ENCODE measurements around the gene TM4SF5. TPM values are rescaled to one million over a fixed set of nuclear protein-coding genes. Genes with fewer than 3 reads are reported as not detected.

Gene TM4SF5
- total RNA-seq, 4 donors from 2014 or later: not detected

DNA sequence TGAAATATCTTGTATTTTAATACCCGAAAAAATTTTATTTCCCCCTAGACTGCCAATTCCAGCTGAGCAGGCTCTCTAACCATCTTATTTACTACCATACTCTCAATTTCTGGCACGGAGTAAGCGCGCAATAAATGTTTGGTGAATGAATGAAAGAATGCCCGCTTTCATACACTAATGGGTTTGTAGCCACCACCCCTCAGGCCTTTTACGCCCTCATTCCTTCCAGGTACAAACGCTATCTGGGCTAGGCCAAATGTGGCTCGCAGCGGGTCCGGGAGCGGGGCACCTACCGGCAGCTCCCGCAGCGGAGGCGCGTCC, 34.7 kb downstream of the TM4SF5 start:
- Histone ChIP-seq H3K27me3 (no peaks in the 10 kb centered on the region), H3K27ac (peak overlapping the region; percentile 73), H3K36me3 (peaks cover 16% of the 10 kb centered on the region), H3K4me3 (peak overlapping the region; percentile 91), H3K9me3 (no peaks in the 10 kb centered on the region), H3K4me1 (peaks cover 27% of the 10 kb centered on the region)
- no peak for DNase-seq (ENCODE audit: low spot score in 2 of 2)
- TF ChIP-seq EP300 (IDR thresholded peaks at IDR 0.05): no peak
- TF ChIP-seq, protein P1, sequence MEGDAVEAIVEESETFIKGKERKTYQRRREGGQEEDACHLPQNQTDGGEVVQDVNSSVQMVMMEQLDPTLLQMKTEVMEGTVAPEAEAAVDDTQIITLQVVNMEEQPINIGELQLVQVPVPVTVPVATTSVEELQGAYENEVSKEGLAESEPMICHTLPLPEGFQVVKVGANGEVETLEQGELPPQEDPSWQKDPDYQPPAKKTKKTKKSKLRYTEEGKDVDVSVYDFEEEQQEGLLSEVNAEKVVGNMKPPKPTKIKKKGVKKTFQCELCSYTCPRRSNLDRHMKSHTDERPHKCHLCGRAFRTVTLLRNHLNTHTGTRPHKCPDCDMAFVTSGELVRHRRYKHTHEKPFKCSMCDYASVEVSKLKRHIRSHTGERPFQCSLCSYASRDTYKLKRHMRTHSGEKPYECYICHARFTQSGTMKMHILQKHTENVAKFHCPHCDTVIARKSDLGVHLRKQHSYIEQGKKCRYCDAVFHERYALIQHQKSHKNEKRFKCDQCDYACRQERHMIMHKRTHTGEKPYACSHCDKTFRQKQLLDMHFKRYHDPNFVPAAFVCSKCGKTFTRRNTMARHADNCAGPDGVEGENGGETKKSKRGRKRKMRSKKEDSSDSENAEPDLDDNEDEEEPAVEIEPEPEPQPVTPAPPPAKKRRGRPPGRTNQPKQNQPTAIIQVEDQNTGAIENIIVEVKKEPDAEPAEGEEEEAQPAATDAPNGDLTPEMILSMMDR (IDR thresholded peaks at IDR 0.05): no peak
- no peak for TF ChIP-seq POLR2AphosphoS5 (IDR thresholded peaks at IDR 0.05)
- no peak for TF ChIP-seq POLR2A (IDR thresholded peaks at IDR 0.05)
- 3% methylated on average over 6 of the region's 16 CpGs for WGBS

DNA sequence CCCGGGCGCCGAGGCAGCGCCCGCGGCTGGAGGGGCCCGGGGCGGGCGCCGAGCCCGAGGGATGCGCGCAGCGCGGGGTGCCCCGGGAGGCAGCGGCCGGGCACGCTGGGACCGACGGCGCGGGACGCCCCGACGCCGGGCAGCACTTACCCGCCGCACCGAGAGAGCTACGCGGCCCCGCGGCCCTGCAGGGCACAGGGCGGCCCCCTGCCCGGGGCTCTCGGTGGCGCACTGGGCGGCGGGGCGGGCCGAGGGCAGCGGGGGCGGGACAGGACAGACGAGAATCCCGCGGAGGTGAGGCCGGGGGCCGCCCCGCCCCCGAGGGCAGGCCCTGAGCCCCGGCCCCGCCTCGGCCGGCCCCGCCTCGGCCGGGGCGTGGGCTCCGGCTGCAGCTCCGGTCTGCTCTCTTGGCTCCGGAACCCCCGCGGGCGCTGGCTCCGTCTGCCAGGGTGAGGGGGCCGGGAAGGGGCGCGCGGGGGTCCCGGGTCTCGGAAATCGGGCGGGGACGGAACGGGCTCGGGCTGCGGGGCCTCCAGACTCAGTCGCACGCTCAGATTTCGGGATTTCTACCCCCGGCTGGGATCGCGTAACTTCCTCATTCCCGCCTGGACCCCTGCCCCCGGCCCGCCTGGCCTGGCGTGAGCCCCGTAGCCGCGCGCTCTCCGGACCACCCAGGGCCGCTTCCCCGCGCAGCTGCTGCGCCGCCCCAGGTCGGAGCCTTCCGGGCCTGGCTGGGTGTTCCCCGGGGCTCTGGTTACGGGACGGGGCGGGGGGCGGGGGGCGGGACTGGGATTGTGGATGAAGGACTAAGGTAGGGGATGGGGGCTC, 35.3 kb downstream of the TM4SF5 start, which contains the start of gene PLD2:
TSS of gene PLD2 (plus strand) at position 376 of the 828 bp plus-strand sequence. CDS start 621 bp downstream, outside the sequence.
- peak; percentile 89 to 90 for DNase-seq (ENCODE audit: low spot score in 2 of 2)
- Histone ChIP-seq H3K27me3 (no peaks in the 10 kb centered on the region), H3K36me3 (peaks cover 16% of the 10 kb centered on the region), H3K4me1 (peaks cover 27% of the 10 kb centered on the region), H3K9me3 (no peaks in the 10 kb centered on the region), H3K4me3 (peak within 1 kb of the TSS; percentile 91), H3K27ac (peak within 1 kb of the TSS; percentile 73)
- TF ChIP-seq, protein P1 (IDR thresholded peaks at IDR 0.05): no peak
- TF ChIP-seq POLR2A (IDR thresholded peaks at IDR 0.05): peak in 1 of 2 donors; percentile 11
- WGBS: no CpG with 5 or more reads among the region's 106 CpGs

DNA sequence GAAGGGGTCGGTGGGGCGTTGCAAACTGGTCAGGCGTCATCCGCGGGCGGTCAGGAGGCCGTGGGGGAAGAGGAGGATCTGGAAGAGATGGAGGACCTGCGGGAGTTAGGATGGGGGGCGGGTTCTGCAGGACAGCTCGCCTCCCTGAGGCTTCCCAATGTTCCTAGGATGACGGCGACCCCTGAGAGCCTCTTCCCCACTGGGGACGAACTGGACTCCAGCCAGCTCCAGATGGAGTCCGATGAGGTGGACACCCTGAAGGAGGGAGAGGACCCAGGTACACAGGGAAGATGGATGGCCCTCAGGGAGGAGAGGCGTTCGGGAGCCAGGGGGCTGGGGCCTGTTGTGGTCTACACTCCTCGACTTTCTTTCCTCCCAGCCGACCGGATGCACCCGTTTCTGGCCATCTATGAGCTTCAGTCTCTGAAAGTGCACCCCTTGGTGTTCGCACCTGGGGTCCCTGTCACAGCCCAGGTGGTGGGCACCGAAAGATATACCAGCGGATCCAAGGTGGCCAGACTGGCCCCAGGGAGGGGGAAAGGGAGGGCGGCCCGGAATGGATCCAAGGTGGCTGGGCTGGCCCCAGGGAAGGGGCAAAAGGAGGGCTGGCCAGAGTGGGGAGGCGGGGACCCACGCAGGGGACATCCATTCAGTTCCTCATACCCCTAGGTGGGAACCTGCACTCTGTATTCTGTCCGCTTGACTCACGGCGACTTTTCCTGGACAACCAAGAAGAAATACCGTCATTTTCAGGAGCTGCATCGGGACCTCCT, 36.1 kb downstream of the TM4SF5 start:
- WGBS: 24% methylated on average over 24 of the region's 32 CpGs
- Histone ChIP-seq H3K4me1 (peaks cover 27% of the 10 kb centered on the region), H3K27me3 (no peaks in the 10 kb centered on the region), H3K4me3 (peak overlapping the region; percentile 91), H3K9me3 (no peaks in the 10 kb centered on the region), H3K36me3 (peaks cover 16% of the 10 kb centered on the region), H3K27ac (no peak overlapping the region)
- no peak for DNase-seq (ENCODE audit: low spot score in 2 of 2)
- TF ChIP-seq, protein P1 (IDR thresholded peaks at IDR 0.05): no peak
- TF ChIP-seq POLR2A (IDR thresholded peaks at IDR 0.05): no peak
- TF ChIP-seq POLR2AphosphoS5 (IDR thresholded peaks at IDR 0.05): no peak
- no peak for TF ChIP-seq EP300 (IDR thresholded peaks at IDR 0.05)

DNA sequence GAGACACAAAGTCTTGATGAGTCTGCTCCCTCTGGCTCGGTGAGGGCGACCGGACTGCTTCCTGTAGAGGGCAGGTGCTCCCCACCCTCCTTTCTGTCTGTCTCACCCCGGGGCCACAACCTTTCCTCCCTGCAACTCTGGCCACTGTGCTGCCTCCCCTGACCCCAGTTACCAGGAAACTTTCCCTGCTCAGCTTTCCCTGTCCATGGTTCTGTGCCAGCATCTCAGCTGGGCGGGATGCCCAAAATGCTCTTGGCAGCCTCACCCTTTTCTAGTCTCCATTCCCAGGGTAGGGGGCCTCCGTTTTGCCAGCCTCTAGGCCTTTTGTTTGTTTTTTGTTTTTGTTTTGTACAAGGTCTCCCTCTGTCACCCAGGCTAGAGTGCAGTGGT, 36.7 kb downstream of the TM4SF5 start:
- H3K9me3 ChIP-seq: no peaks in the 10 kb centered on the region
- TF ChIP-seq EP300 (IDR thresholded peaks at IDR 0.05) (no peak), POLR2AphosphoS5 (IDR thresholded peaks at IDR 0.05) (no peak), POLR2A (IDR thresholded peaks at IDR 0.05) (no peak)
- TF ChIP-seq, protein P1 (IDR thresholded peaks at IDR 0.05): no peak
- H3K4me3 ChIP-seq: peak overlapping the region; percentile 91
- H3K4me1 ChIP-seq: peaks cover 27% of the 10 kb centered on the region
- no peak overlapping the region for H3K27ac ChIP-seq
- no peak for DNase-seq (ENCODE audit: low spot score in 2 of 2)
- peaks cover 16% of the 10 kb centered on the region for H3K36me3 ChIP-seq
- H3K27me3 ChIP-seq: no peaks in the 10 kb centered on the region
- 28% methylated on average over 6 of the region's 6 CpGs for WGBS

DNA sequence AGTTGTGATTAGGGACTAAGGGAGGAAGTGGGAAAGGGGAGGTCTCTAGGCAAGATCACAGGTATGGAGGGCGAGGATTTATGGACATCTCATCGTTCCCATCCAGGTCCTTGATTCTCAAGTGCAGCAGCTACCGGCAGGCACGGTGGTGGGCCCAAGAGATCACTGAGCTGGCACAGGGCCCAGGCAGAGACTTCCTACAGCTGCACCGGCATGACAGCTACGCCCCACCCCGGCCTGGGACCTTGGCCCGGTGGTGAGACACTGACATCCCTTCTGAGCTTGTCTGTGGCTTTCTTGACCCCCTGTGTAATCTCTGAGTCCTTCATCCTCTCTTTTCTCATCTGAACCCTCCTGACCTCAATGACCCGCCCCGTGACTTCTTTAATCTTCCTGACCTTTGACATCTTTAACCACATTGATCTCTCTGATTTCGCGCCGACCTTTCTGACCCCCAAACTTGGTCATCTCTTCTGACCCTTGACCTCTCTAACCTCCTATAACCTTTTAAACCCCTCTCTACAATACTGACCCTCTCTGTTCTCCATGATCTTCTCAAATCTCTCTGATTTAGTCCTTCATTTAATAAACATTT, 39.1 kb downstream of the TM4SF5 start:
- H3K27ac ChIP-seq: no peak overlapping the region

More for the DNA sequence above, 39.1 kb downstream of the TM4SF5 start:
- Histone ChIP-seq H3K4me1 (peaks cover 27% of the 10 kb centered on the region), H3K9me3 (no peaks in the 10 kb centered on the region), H3K4me3 (no peak overlapping the region), H3K27me3 (no peaks in the 10 kb centered on the region), H3K36me3 (peaks cover 28% of the 10 kb centered on the region)
- 56% methylated on average over 13 of the region's 13 CpGs for WGBS
- TF ChIP-seq POLR2A (IDR thresholded peaks at IDR 0.05) (no peak), EP300 (IDR thresholded peaks at IDR 0.05) (no peak), POLR2AphosphoS5 (IDR thresholded peaks at IDR 0.05) (no peak)
- TF ChIP-seq, protein P1 (IDR thresholded peaks at IDR 0.05): no peak
- no peak for DNase-seq (ENCODE audit: low spot score in 2 of 2)

Data from suprapubic skin (tissue), 4 donors.